ENCODE results near the gene DCTPP1. TPM values are rescaled to one million over a fixed set of nuclear protein-coding genes. Genes with fewer than 3 reads are reported as not detected.

The DCTPP1 gene
- polyA plus RNA-seq, 2 of the 4 experiments (the other 2 are of a cell fraction), result 105 to 121 TPM

- FAIRE-seq (no peak), DNase-seq (ENCODE audit: low read depth in 1 of 2, low spot score in 1 of 2) (no peak), ATAC-seq (no peak)
- CTCF ChIA-PET, result interaction anchor here (0.7 to 11.5 kb wide), 8 partner anchors 9 to 219 kb away, joined by 3 to 149 read pairs (median 8); partner anchors contain the start of genes DCTPP1, SEPTIN1 and ZNF771
- POLR2A ChIA-PET, result interaction anchor here (0.7 to 1.7 kb wide), 4 partner anchors 11 to 131 kb away, joined by 3 to 13 read pairs (median 7); partner anchors contain the start of genes TBC1D10B and ZNF771
- Histone ChIP-seq H3K9me3 (no peaks in the 10 kb centered on the region), H3K4me2 (peak overlapping the region; percentile 97), H3K27ac (peak overlapping the region; percentile 95 to 98), H3K4me1 (peaks cover 12% of the 10 kb centered on the region), H3K4me3 (peak overlapping the region; percentile 86)
- TF ChIP-seq, protein P1, sequence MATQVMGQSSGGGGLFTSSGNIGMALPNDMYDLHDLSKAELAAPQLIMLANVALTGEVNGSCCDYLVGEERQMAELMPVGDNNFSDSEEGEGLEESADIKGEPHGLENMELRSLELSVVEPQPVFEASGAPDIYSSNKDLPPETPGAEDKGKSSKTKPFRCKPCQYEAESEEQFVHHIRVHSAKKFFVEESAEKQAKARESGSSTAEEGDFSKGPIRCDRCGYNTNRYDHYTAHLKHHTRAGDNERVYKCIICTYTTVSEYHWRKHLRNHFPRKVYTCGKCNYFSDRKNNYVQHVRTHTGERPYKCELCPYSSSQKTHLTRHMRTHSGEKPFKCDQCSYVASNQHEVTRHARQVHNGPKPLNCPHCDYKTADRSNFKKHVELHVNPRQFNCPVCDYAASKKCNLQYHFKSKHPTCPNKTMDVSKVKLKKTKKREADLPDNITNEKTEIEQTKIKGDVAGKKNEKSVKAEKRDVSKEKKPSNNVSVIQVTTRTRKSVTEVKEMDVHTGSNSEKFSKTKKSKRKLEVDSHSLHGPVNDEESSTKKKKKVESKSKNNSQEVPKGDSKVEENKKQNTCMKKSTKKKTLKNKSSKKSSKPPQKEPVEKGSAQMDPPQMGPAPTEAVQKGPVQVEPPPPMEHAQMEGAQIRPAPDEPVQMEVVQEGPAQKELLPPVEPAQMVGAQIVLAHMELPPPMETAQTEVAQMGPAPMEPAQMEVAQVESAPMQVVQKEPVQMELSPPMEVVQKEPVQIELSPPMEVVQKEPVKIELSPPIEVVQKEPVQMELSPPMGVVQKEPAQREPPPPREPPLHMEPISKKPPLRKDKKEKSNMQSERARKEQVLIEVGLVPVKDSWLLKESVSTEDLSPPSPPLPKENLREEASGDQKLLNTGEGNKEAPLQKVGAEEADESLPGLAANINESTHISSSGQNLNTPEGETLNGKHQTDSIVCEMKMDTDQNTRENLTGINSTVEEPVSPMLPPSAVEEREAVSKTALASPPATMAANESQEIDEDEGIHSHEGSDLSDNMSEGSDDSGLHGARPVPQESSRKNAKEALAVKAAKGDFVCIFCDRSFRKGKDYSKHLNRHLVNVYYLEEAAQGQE (IDR thresholded peaks at IDR 0.05), result no peak
- TF ChIP-seq CBX8 (IDR thresholded peaks at IDR 0.05) (no peak), ESRRA (IDR thresholded peaks at IDR 0.05; ENCODE audit: borderline replicate concordance, low read length) (no peak), MYC (IDR thresholded peaks at IDR 0.05; ENCODE audit: borderline replicate concordance, low read length) (no peak), MAFK (IDR thresholded peaks at IDR 0.05; ENCODE audit: partially characterized antibody) (no peak)
- TF ChIP-seq, protein P2, sequence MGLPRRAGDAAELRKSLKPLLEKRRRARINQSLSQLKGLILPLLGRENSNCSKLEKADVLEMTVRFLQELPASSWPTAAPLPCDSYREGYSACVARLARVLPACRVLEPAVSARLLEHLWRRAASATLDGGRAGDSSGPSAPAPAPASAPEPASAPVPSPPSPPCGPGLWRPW (IDR thresholded peaks at IDR 0.05), result no peak
- 24% methylated on average over 13 of the region's 13 CpGs for WGBS (ENCODE audit: missing lambda C conversion rate)
These were observed 33.7 kb downstream of the DCTPP1 start for GRCh38 chr16:30395992-30396585.

- peak within 1 kb of the TSS; percentile 95 to 98 for H3K27ac ChIP-seq
- ChIA-PET POLR2A (interaction anchor here (0.5 to 1.7 kb wide), 12 partner anchors 9 to 255 kb away, joined by 3 to 13 read pairs (median 4); partner anchors contain the start of genes SEPTIN1, TBC1D10B and ZNF771), CTCF (interaction anchor here (0.6 to 11.5 kb wide), 14 partner anchors 13 to 219 kb away, joined by 3 to 149 read pairs (median 4); partner anchors contain the start of genes DCTPP1, SEPTIN1 and ZNF771)
- under 1% methylated on average over 47 of the region's 103 CpGs for whole genome bisulfite sequencing (ENCODE audit: missing lambda C conversion rate)
- peak within 1 kb of the TSS; percentile 97 for H3K4me2 ChIP-seq
- TF ChIP-seq BCL3 (IDR thresholded peaks at IDR 0.05) (peak; percentile 73), CEBPB (IDR thresholded peaks at IDR 0.05) (no peak), CBX8 (IDR thresholded peaks at IDR 0.05) (no peak), CTCF (IDR thresholded peaks at IDR 0.05) (peak; percentile 65), POLR2A (IDR thresholded peaks at IDR 0.05; ENCODE audit: low read length) (peak; percentile 52), SMC3 (IDR thresholded peaks at IDR 0.05) (peak; percentile 43; the same call in 1 of the 3 replicates), PHF8 (IDR thresholded peaks at IDR 0.05; ENCODE audit: borderline replicate concordance, low read depth) (peak; percentile 21), RAD21 (conservative IDR thresholded peaks at IDR 0.05 in 1 of 2, IDR thresholded peaks at IDR 0.05 in 1 of 2) (peak; percentile 4 to 36; a peak in 2 of 5 replicates), HOXB13 (CRISPR knock-in tag; IDR thresholded peaks at IDR 0.05; ENCODE audit: low read depth) (no peak), JUN (IDR thresholded peaks at IDR 0.05) (peak; percentile 75 to 92; a peak in 4 of 5 replicates), KDM5A (IDR thresholded peaks at IDR 0.05) (no peak), MYC (IDR thresholded peaks at IDR 0.05; ENCODE audit: borderline replicate concordance, low read length) (0 out of 2 replicates have a peak, but pooled peaks have one; percentile 20), MAX (IDR thresholded peaks at IDR 0.05) (peak; percentile 55)
- peaks cover 12% of the 10 kb centered on the region for H3K4me1 ChIP-seq
- H3K9me3 ChIP-seq, result no peaks in the 10 kb centered on the region
- peak; percentile 82 to 88 for ATAC-seq
- peak within 1 kb of the TSS; percentile 86 for H3K4me3 ChIP-seq
- DNase-seq (ENCODE audit: low read depth in 1 of 2, low spot score in 1 of 2), result peak; percentile 59 to 88
- no peak for FAIRE-seq
These were observed 34.5 kb downstream of the DCTPP1 start, which contains the start of gene ZNF48 for GRCh38 chr16:30395155-30395991. Gene ZNF48, plus strand, starts transcription at chr16:30395420. Its CDS starts 375 bp downstream, at chr16:30395795.

All from A549 (cell line).